Right renal cortex interstitium (tissue), 3 donors: ENCODE data around the gene TKFC. TPM values are rescaled to one million over a fixed set of nuclear protein-coding genes. Genes with fewer than 3 reads are reported as not detected.

Source experiments
- DNase-seq, 3 donors: peaks; one replicate each; pipeline ENCODE4 v3.0.0-alpha.2; 2013; ENCODE audit warnings: low read depth in 3 of 3, low spot score in 2 of 3
- polyA plus RNA-seq, 3 donors: library from polyadenylated mRNA; unstranded; fragments of 120-200 nt; gene quantifications; one replicate each; pipeline ENCODE4 v1.2.1, GENCODE V29; 2013; ENCODE audit not compliant: insufficient read length in 3 of 3

TKFC gene
- polyA plus RNA-seq, 3 donors, result 44.5 to 52.0 (median 50.0) TPM

DNA sequence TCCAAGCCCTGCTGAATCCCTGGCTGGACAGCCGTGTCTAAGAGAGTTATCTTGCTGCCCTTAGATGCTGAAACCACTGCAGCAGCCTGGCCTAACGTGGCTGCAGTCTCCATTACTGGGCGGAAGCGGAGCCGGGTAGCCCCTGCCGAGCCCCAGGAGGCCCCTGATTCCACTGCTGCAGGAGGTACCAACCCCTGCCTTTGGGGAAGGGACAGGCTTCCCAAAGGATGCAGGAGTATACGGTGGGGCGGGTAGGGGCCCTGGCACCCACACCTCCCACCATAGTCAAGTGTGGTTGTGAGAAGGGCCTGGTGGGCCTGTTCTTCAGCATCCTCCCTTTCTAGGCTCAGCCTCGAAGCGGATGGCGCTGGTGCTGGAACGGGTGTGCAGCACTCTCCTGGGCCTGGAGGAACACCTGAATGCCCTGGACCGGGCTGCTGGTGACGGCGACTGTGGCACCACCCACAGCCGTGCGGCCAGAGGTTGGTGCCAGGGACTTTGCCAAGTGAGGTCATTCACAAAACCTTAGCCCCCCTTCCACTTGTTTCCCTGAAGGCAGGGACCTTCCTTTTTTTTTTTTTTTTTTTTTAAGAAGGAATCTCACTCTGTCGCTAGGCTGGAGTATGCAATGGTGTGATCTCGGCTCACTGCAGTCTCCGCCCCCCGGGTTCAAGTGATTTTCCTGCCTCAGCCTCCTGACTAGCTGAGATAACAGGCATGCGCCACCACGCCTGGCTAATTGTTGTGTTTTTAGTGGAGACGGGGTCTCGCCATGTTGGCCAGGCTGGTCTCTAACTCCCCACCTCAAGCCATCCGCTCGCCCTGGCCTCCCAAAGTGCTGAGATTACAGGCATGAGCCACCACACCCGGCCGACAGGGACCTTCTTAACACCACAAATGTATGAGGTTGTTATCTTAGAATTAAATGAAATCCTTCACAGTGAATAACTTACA, 11.0 kb downstream of the TKFC start:
- no peak for DNase-seq

DNA sequence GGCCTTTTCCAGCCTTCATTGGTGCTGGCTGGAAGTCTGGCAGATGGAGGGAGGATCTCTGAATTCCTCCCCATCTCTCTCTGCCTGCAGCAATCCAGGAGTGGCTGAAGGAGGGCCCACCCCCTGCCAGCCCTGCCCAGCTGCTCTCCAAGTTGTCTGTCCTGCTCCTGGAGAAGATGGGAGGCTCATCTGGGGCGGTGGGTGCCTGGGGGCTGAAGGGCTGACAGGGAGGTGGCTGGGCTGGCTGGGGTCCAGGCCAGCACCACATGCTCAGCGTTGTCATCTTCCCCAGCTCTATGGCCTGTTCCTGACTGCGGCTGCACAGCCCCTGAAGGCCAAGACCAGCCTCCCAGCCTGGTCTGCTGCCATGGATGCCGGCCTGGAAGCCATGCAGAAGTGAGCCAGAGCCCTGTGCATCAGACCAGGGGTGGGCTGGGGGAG, 12.2 kb downstream of the TKFC start:
- DNase-seq, result no peak

DNA sequence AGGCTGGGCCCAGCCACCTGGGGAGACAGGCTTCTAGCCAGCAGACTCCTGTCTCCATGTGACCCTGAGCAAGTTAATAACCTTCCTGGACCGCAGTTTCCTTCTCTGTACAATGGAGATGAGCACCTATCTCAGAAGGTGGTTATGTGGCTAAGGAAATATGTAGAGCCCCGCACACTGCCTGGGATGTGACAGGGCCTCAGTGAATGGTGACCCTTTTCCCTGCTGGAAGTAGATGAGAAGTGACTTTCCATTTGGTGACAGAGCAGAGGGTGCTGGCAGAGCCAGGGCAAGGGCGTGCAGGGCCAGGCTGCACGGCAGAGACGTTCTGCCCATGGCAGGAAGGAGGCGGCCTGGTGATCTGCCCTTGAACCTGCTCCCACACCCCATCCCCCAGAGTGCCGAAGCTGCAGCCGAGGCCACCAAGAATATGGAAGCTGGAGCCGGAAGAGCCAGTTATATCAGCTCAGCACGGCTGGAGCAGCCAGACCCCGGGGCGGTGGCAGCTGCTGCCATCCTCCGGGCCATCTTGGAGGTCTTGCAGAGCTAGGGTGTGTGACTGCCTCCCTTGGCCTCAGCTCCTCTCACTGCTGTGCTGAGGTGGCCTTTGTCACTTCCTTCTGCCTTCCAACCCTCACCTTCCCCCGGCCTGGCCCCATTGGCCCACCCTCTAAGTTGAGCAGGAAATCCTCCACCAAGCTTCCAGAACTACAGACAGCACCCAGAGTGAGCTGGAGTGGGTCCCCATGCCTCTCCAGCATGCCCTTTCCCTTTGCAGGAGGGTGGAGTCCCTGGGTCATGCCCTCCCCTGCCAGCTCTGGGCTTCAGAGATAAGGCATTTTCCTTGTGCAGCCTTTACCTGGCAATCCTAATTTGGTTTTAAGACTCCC, 13.2 kb downstream of the TKFC start:
- DNase-seq, result no peak

DNA sequence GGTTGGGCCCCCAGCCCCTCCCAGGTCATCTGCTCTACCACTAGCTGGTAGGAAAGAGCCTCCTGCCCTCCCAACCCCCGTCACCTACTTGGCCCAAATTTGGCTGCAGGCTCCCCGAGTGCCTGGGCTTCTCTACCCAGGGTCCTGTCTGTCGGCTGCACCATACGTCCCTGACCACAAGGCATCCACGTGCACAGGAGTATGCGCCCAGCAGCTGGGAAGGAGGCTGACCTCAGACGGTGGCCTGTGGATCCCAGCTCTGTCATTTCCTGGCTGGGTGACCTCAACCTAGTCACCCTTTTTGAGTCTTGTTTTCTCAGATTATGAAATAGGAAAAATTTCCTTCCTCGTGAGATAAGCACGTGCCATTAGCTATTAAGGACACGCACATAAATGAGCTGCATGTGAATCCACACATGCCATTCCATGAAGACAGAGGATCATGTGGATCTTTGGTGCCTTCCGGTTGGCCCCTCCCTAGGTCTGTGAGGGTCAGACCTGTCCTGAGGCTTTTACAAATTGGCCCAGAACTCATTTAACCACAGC, 15.0 kb downstream of the TKFC start:
- DNase-seq, result no peak

GRCh38 chr11:61349189-61349751, 16.2 kb downstream of the TKFC start:
- no peak for DNase-seq

DNA sequence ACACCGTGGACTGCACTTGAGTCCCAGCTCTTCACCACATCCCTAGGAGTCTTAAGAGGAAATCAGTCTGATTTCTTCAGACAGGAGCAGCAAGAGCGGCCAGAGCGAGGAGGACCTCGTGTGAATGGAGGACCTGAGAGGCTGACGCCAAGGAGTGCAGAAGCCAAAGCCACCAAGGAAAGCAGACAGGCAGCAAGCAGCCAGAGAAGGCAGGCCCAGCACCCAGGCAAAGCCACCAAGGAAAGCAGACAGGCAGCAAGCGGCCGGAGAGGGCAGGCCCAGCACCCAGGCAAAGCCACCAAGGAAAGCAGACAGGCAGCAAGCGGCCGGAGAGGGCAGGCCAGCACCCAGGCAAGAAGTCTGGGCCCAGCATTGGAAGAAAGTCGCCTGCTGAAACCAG, 16.9 kb downstream of the TKFC start:
- no peak for DNase-seq

- no peak for DNase-seq
These were observed 17.3 kb downstream of the TKFC start for GRCh38 chr11:61350336-61350735.

- no peak for DNase-seq
These were observed 17.8 kb downstream of the TKFC start for GRCh38 chr11:61350803-61351202.

DNA sequence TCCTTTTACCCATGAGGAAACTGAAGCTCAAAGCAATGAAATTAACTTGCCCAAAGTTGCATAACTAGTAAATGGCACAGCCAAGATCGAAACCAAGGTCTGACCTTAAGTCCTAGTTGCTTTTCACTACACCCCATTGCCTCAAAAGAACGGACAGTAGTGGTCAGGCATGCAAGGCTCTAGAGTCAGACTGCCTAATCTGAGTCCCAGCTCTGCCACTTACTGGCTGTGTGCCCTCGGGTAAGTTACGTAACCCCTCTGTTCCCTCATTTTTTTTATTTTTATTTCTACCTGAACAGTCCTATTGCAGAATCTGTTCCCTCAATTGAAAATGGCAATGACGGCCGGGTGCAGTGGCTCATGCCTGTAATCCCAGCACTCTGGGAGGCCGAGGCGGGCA, 19.0 kb downstream of the TKFC start:
- DNase-seq, result no peak

GRCh38 chr11:61353131-61354067, 20.4 kb downstream of the TKFC start:
- DNase-seq, result no peak

GRCh38 chr11:61354208-61354607, 21.2 kb downstream of the TKFC start:
- DNase-seq, result no peak

DNA sequence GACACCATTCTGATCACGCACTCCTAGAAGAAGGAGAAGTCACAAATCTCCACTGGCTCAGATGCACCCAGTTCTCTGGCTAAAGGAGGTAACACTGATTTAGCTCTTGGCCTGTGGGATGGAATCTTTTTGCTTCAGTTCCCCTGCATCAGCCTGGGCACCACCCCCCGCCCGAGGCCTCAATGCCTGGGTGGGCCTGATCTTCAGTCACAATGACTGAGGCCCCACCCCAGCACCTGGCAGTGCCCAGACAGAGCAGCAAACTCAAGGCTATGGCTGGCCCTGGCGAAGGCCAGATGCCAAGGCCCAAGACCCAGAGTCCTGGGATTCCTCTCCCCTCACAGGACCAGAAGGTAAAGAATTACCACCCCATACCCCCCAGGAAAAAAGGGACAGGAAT, 23.7 kb downstream of the TKFC start:
- DNase-seq, result no peak

- DNase-seq, result no peak
These were observed 24.3 kb downstream of the TKFC start for GRCh38 chr11:61357233-61357893.

DNA sequence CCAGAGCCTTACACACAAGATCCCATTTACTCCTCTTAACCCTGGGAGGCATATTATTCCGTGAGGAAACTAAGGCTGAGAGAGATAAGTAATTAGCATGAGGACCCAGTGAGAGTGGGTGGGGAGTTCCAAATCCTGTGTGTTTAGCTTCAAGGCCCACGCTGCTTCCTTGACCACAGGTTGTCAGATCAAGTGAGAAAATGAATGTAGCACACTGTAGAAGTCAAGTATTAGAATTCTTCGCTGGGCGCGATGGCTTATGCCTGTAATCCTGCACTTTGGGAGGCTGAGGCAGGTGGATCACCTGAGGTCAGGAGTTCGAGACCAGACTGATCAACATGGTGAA, 24.8 kb downstream of the TKFC start:
- DNase-seq, result no peak

- no peak for DNase-seq
These were observed 25.5 kb downstream of the TKFC start for GRCh38 chr11:61358566-61358965.

- DNase-seq, result no peak
These were observed 26.5 kb downstream of the TKFC start for GRCh38 chr11:61359516-61359915.

DNA sequence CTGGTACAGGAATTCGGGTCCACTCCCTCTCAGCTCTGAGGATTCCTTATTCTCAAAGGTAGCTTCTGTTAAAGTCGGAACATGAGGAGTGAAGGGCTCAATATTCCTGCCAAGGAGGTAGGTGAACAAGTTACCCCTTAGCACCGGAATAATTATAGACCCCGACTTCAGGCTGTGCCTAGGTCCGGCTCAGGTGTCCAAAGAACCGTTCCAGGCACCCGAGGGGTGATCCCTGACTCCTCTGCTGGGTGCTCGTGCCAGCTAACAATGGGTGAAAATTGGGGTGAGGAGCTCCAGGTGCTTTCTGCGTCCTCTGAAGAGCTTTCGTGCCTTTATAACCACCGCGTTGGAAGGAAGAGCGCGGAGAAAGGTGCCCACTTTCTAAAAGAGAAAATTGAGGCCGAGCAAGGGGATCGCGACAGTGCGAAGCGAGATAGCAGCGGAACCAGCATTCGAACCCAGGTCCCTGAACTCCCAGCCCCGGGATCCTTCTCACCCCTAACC, 28.3 kb downstream of the TKFC start:
- DNase-seq, result no peak

DNA sequence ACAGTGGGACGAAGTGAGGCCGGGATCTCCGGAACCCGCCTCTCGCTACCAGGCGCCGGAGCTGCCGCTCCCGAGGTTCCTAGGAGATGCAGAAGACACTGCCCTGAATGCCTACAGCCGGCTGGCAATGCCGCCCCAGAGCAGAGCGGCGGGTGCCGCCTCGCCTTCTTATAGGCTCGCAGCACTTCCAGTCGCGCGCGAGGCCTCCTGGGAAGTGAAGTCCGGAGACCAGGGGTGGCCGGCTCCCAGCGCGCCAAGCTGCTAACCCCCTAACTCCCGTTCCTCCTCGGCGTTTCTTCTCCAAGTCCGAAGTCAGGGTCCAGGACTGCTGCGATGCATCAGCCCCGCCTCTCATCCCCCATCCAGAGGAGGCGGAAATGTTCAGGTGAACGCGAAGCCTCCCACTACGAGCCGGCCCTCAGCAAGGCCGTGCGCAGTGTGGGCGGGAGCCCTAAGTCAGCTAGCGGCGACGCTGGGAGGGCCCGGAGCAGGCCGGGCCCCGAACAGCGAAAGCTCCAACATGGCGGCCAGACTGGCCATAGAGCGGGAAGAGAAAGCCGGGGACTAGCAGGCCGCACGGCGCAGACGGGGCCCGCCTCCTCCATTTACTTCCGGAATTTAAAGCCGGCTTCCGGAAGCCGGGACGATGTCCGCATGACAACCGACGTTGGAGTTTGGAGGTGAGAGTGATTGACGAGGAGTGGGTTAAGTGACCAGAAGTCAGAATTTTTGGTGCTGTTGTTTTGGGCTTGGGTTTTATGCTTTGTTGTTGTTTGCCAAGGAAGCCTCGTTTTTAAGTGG, 28.9 kb downstream of the TKFC start, which contains the start of the genes CYB561A3 and TMEM138:
CYB561A3 (minus strand) TSS at position 142 of the 801 bp plus-strand sequence. CDS start 5,169 bp downstream, outside the sequence.
TMEM138 (plus strand) TSS at position 634 of the 801 bp plus-strand sequence. CDS start 2,017 bp downstream, outside the sequence.
- peak; percentile 83 to 88 (median 84) for DNase-seq
